Prostate gland (tissue), 2 donors: Measurements from ENCODE around the gene BRCA2.

Experiments
- CTCF ChIP-seq, 4 experiments: fragments of 200-600 bp in 2 of 4; fragments of 450-650 bp in 2 of 4; sonication (generic) in 2 of 4; IDR thresholded peaks; 1 replicate in 3 of 4; 2 replicates in 1 of 4; pipeline ENCODE4 v1.5.1; 2016 to 2019; ENCODE audit warnings: antibody characterized with exemption in 4 of 4, mild to moderate bottlenecking in 2 of 4, moderate library complexity in 2 of 4
- POLR2A ChIP-seq: fragments of 450-650 bp; IDR thresholded peaks from one replicate; pipeline ENCODE4 v1.6.1; 2016; ENCODE audit warnings: antibody characterized with exemption, mild to moderate bottlenecking

GRCh38 chr13:32370805-32371204, 55.5 kb downstream of the BRCA2 start:
- no peak for TF ChIP-seq CTCF (IDR thresholded peaks at IDR 0.05)
- TF ChIP-seq POLR2A = no peak
